GM19468 (cell line): Measurements from ENCODE around the gene NTRK1.

Experiments used
- ATAC-seq: cut with Tn5 transposase; IDR thresholded peaks from one replicate; pipeline ENCODE4 v1.9.1; 2021; ENCODE audit warnings: mild to moderate bottlenecking, moderate library complexity, moderate number of reproducible peaks; ENCODE audit not compliant: unreplicated experiment; ENCODE audit errors: extremely low read depth

Gene NTRK1

GRCh38 chr1:156894711-156895454 lies 34.2 kb downstream of the NTRK1 start:
- ATAC-seq, result no peak

- no peak for ATAC-seq
These were observed 34.8 kb downstream of the NTRK1 start for GRCh38 chr1:156895455-156895812.

GRCh38 chr1:156895927-156896326 lies 35.3 kb downstream of the NTRK1 start:
- ATAC-seq, result no peak

GRCh38 chr1:156896490-156897033 lies 35.9 kb downstream of the NTRK1 start:
- no peak for ATAC-seq

GRCh38 chr1:156897078-156897825 lies 36.6 kb downstream of the NTRK1 start:
- ATAC-seq, result no peak

GRCh38 chr1:156898161-156898566 lies 37.5 kb downstream of the NTRK1 start:
- ATAC-seq, result no peak

DNA sequence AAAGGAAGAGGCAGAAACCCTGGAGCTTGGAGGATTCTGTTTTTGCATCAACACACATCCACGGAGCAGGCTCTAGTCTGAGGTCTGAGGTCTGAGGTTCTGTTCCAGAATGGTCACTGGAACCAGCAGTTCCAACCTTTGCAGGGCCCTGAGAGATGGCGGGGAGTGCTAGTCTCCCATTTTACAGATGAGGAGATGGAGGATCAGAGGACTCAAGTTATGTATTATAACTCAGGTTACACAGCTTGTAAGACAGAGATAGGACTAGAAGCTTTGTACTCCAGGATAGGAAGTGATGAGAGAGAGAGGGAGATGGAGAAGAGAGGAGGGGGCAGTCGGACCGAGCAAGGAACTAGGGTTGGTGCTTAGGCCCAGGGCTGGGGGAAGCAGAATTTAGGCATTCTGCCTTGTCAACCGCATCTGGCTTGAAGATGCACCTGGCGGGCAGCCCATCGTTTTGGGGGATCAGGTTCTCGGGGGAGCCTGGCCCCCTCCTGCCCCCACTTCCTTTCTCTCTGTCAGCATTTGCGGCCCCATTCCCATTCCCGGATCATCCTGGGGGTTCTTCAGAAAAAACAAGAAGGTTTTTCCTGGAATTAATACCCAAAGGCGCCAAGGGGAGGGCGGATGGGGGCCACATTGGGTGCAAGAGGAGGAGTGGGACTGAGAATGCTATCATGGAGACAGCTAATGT lies 38.5 kb downstream of the NTRK1 start:
- ATAC-seq, result no peak

DNA sequence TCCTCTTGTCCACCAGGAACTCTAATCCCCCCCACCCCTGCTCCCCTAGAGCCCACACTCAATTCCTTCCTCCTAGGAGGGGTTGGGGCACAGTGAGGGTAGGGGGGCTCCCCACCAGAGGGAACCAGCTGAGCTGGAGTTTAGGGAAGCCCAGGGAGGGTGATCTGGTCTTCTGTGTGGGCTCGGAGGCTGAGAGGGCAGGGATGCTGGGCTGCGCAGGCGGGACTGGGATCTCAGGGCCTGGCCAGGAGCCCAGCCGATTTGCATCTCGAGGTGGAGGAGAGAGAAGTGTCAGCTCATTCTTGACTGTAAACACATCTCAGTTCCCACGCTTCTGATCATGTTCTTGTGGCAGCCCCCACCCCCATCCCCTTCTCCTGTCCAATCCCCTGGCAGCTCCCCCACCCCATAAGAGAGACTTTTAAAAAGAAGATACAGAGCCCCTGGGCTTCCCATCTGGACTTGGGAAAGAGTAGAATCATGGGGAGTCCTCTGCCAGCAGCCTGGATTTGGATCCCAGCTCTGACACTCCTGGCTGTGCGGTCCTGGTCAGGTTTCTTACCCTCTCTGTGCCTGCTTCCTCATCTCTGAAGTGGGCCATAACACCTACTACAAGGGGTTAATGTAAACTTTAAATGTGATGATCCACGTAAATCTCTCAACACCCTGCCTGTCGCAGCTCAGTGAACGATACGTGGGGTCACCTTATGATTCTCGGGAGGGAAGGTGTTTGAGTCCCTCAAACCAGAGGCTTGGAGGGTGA lies 39.5 kb downstream of the NTRK1 start:
- ATAC-seq, result no peak

- no peak for ATAC-seq
These were observed 40.4 kb downstream of the NTRK1 start for GRCh38 chr1:156900896-156901589.

GRCh38 chr1:156901590-156901900 lies 40.9 kb downstream of the NTRK1 start:
- no peak for ATAC-seq

- ATAC-seq, result no peak
These were observed 41.6 kb downstream of the NTRK1 start for GRCh38 chr1:156901966-156902915.

DNA sequence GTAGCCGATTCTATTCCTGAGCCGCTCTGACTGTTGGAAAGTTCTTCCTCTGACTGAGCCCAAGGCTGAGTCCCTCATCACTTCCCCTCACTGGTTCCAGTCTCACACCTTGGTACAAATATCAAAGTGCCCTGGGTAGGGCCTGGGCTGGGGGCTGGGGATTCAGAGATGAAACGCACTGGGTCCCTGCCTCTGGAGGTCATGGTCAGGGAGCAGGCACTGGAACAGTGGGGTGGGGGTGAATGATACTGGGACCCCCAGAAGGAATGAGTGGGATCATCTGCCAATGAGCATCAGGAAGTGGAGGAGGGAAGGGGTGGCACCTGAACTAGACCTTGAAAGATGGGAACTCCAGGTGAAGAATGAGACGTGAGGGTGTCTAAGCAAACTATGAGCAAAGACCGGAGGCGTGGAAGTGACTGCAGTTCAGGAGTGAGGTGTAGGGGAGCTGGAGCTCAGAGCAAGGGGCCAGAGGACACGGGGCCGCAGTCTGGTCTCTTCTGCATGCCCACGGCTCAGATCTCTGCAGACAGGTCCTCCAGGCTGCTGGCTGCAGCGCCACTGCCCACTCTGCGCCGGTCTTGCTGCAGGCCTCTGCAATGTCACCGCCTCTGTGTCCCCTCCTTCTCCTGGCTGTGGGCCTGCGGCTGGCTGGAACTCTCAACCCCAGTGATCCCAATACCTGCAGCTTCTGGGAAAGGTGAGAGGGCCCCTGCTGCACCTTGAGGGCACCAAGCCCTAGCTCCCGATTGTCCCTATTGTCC lies 42.8 kb downstream of the NTRK1 start:
- no peak for ATAC-seq

DNA sequence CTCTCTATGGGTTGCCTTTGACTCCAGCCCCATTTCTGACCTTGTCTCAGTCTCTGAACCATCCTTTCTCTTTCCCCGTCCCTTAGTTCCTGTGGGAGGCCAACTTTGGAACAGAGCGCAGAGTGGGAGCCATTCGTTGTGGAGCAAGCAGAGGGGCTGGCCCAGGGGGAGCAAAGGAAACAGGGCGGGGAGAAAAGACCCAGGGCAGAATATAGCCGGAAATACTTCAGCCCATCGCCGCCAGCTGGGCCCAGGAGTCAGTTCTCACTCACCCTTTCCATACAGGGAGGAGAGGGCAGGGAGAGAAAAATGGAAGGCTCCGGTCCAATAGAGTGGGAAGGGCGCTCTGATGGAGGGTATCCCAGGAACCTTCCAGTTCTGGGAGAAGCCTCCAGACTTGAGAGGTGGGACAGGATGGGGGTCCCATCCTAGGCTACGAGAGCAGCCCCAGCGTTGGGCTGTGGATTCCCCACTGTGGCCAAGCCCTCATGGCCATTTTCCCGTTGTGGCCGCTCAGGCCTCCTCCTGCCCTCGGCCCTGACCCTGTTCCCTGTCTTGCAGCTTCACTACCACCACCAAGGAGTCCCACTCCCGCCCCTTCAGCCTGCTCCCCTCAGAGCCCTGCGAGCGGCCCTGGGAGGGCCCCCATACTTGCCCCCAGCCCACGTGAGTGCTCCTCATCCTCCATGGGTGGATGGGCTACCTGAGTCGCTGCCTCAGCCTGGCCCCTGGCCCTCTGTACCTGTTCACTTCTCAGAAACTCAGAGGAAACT lies 43.7 kb downstream of the NTRK1 start:
- no peak for ATAC-seq

DNA sequence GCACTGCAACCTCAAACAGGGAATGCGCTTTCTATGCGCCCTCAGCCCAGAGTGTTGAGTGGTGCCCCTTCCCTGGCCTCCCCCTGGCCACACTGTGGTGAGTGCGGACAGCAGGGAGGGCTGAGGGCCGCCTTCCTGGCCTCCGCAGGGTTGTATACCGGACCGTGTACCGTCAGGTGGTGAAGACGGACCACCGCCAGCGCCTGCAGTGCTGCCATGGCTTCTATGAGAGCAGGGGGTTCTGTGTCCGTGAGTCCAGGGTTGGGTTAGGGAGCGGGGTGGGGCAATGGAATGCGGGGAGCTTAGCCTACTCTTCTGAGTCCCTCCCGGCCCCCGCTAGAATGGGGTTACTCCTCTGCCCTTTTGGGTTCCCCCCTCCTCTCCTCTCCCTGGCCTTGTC lies 44.5 kb downstream of the NTRK1 start:
- ATAC-seq, result no peak

DNA sequence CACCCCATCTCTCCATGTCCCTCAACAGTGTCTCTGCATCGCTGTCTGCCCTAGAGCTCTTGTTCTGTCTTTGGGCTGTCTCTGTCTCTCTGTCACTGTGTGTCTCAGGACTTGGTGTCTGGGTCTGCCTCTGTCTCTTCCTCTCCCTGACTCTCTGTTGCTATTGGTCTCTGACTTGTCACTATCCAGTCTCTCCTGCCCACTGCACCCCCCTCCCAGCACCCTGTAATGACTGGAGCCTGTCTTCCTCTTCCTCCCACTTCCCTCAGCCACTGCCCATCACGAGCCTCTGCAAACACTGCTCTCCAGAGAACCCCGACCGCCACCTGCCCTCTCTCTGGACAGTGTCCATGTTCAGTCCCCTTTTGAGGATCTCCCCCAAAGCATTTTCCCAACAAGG lies 45.0 kb downstream of the NTRK1 start:
- ATAC-seq, result no peak

DNA sequence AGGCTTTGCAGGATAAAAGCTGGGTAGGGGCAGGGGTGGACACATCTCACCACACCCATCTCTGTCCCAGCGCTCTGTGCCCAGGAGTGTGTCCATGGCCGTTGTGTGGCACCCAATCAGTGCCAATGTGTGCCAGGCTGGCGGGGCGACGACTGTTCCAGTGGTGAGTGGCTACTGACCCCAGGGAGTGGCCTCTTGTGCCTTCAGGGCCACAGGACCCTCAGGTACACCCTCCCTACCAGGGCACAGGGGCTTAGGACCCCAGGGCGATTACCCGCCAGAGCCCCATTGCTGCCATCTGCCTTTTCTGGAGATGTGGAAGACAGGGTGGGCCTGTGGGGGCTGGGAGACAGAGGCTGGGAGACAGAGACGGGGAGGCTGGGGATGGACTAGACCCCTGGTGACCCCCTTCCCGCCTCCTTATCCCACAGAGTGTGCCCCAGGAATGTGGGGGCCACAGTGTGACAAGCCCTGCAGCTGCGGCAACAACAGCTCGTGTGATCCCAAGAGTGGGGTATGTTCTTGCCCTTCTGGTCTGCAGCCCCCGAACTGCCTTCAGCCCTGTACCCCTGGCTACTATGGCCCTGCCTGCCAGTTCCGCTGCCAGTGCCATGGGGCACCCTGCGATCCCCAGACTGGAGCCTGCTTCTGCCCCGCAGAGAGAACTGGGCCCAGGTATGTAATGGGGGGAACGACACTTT lies 45.7 kb downstream of the NTRK1 start:
- no peak for ATAC-seq

- no peak for ATAC-seq
These were observed 47.9 kb downstream of the NTRK1 start for GRCh38 chr1:156908541-156908940.
